CD14-positive monocyte (primary cell): ENCODE measurements around the gene CES4A. TPM values are rescaled to one million over a fixed set of nuclear protein-coding genes. Genes with fewer than 3 reads are reported as not detected.

Experiments used
- DNase-seq, 3 donors: peaks; one replicate each; pipeline ENCODE4 v3.0.0-alpha.2; 2011 to 2022
- H2AFZ ChIP-seq: 2 replicates; pipeline ENCODE4 v1.6.0; 2012; ENCODE audit warnings: mild to moderate bottlenecking, low read depth, low read length, inconsistent platforms; ENCODE audit not compliant: insufficient read depth, poor library complexity, severe bottlenecking
- H3K27ac ChIP-seq, 2 donors: 1 replicate in 1 of 2; 2 replicates in 1 of 2; pipeline ENCODE4 v1.5.1; 2012 to 2013; ENCODE audit warnings: low read length in 2 of 2, control low read depth in 1 of 2, inconsistent platforms in 1 of 2, low read depth in 1 of 2, mild to moderate bottlenecking in 1 of 2
- H3K27me3 ChIP-seq, 2 donors: one replicate each; pipeline versions ENCODE4 v1.6.0 to v1.6.1; 2011 to 2013; ENCODE audit warnings: low read length in 2 of 2; ENCODE audit not compliant: control insufficient read depth in 2 of 2, insufficient read depth in 2 of 2
- H3K36me3 ChIP-seq, 2 donors: replicated peaks in 1 of 2; 1 replicate in 1 of 2; 2 replicates in 1 of 2; pipeline versions ENCODE4 v1.5.1 to v1.6.1; 2012 to 2013; ENCODE audit warnings: low read length in 2 of 2, control low read depth in 1 of 2, inconsistent platforms in 1 of 2, mild to moderate bottlenecking in 1 of 2; ENCODE audit not compliant: insufficient read depth in 2 of 2, control insufficient read depth in 1 of 2
- H3K4me1 ChIP-seq, 2 donors: 1 replicate in 1 of 2; 2 replicates in 1 of 2; pipeline versions ENCODE4 v1.5.1 to v1.6.1; 2012 to 2013; ENCODE audit warnings: low read length in 2 of 2, control low read depth in 1 of 2, inconsistent platforms in 1 of 2, mild to moderate bottlenecking in 1 of 2, moderate library complexity in 1 of 2; ENCODE audit not compliant: insufficient read depth in 2 of 2, control insufficient read depth in 1 of 2
- H3K4me2 ChIP-seq: replicated peaks from 2 replicates; pipeline ENCODE3; 2012; ENCODE audit warnings: low read length, moderate library complexity, mild to moderate bottlenecking; ENCODE audit not compliant: poor library complexity, severe bottlenecking; ENCODE audit errors: extremely low read depth
- H3K4me3 ChIP-seq, 3 experiments: fragments of 200-600 bp in 1 of 3; sonication (generic) in 1 of 3; replicated peaks in 1 of 3; 1 replicate in 2 of 3; 2 replicates in 1 of 3; pipeline ENCODE4 v1.5.1; 2011 to 2013; ENCODE audit warnings: low read length in 3 of 3, mild to moderate bottlenecking in 3 of 3, control low read depth in 2 of 3, low read depth in 2 of 3, inconsistent platforms in 1 of 3, moderate library complexity in 1 of 3
- H3K79me2 ChIP-seq: 2 replicates; pipeline ENCODE4 v1.6.0; 2012; ENCODE audit warnings: mild to moderate bottlenecking, control low read depth, inconsistent platforms, low read length, moderate library complexity; ENCODE audit not compliant: insufficient read depth
- H3K9ac ChIP-seq: 2 replicates; pipeline ENCODE4 v1.6.0; 2017; ENCODE audit warnings: low read length, mild to moderate bottlenecking; ENCODE audit not compliant: insufficient read depth, poor library complexity, severe bottlenecking
- H3K9me3 ChIP-seq, 2 donors: replicated peaks in 1 of 2; 1 replicate in 1 of 2; 2 replicates in 1 of 2; pipeline versions ENCODE4 v1.5.1 to v1.6.1; 2012 to 2013; ENCODE audit warnings: low read length in 2 of 2, control low read depth in 1 of 2; ENCODE audit not compliant: control insufficient read depth in 1 of 2, insufficient read depth in 1 of 2
- H4K20me1 ChIP-seq: 2 replicates; pipeline ENCODE4 v1.6.0; 2012; ENCODE audit warnings: mild to moderate bottlenecking, low read length, control low read depth, moderate library complexity; ENCODE audit not compliant: insufficient read depth
- H3K27ac Mint-ChIP-seq, 7 donors: one replicate each; pipeline ENCODE4 v1.8.0; 2020; ENCODE audit warnings: mild to moderate bottlenecking in 7 of 7, mixed read lengths in 7 of 7, moderate library complexity in 6 of 7, inconsistent platforms in 2 of 7
- H3K27me3 Mint-ChIP-seq, 3 donors: one replicate each; pipeline ENCODE4 v1.8.0; 2021 to 2022; ENCODE audit warnings: low read depth in 3 of 3, mild to moderate bottlenecking in 3 of 3, mixed read lengths in 3 of 3, moderate library complexity in 3 of 3, inconsistent platforms in 1 of 3
- H3K36me3 Mint-ChIP-seq, 2 donors: one replicate each; pipeline ENCODE4 v1.8.0; 2020; ENCODE audit warnings: mixed read lengths in 2 of 2, inconsistent platforms in 1 of 2, mild to moderate bottlenecking in 1 of 2
- H3K4me1 Mint-ChIP-seq: one replicate; pipeline ENCODE4 v1.8.0; 2020; ENCODE audit warnings: mild to moderate bottlenecking, mixed read lengths
- H3K4me3 Mint-ChIP-seq, 2 donors: one replicate each; pipeline ENCODE4 v1.8.0; 2020; ENCODE audit warnings: mild to moderate bottlenecking in 2 of 2, mixed read lengths in 2 of 2, moderate library complexity in 1 of 2
- H3K9me3 Mint-ChIP-seq, 7 donors: one replicate each; pipeline ENCODE4 v1.8.0; 2020 to 2022; ENCODE audit warnings: mixed read lengths in 7 of 7, mild to moderate bottlenecking in 6 of 7, moderate library complexity in 6 of 7, inconsistent platforms in 2 of 7
- WGBS: methylation state at CpG from one replicate; pipeline ENCODE4 v1.1.5; 2013; ENCODE audit warnings: missing lambda C conversion rate; ENCODE audit not compliant: insufficient coverage; 5-methylcytosine and 5-hydroxymethylcytosine counted together
- intact Hi-C, 2 donors: fragments of 100-400 bp; cut with micrococcal nuclease; formaldehyde crosslinking; loops; one replicate each; pipeline versions ENCODE4 v1.15.0 to v1.15.1; 2023
- polyA plus RNA-seq, 3 donors: library from polyadenylated mRNA; depleted of rRNA in 1 of 3; unstranded in 2 of 3; stranded (reverse) in 1 of 3; fragments of 300-500 nt in 2 of 3; fragments of >200 nt in 1 of 3; fragmentation: Illumina TruSeq in 2 of 3; gene quantifications; 1 replicate in 2 of 3; 2 replicates in 1 of 3; pipeline ENCODE4 v1.2.3, GENCODE V29; 2012 to 2021
- TF ChIP-seq, protein P1 (sequence below): fragments of 200-600 bp; IDR thresholded peaks from one replicate; pipeline ENCODE4 v1.8.0; 2022; ENCODE audit warnings: antibody characterized with exemption, mild to moderate bottlenecking

CES4A gene
- polyA plus RNA-seq, 3 donors = 3.3 to 47.6 (median 4.1) TPM

DNA sequence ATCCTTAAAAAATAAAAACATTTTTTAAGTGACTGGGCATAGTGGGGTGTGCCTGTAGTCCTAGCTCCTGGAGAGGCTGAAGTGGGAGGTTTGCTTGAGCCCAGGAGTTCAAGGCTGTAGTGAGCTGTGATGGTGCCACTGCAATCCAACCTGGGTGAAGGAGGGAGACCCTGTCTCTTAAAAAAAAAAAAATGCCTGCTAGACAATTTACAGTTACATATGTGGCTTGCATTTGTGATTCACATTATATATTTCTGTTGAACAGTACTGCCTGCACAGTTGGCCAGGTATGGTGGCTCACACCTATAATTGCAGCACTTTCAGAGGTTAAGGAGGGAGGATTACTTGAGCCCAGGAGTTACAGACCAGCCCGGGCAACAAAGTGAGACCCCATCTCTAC, 64.0 kb downstream of the CES4A start:
- Mint-ChIP-seq H3K4me3 (no peak overlapping the region), H3K4me1 (peaks cover 18% of the 10 kb centered on the region), H3K27ac (peak overlapping the region in 2 of 7 donors; percentile 35 to 67), H3K27me3 (no peaks in the 10 kb centered on the region), H3K36me3 (peaks cover 15 to 59% of the 10 kb centered on the region in 2 donors), H3K9me3 (no peaks in the 10 kb centered on the region)
- no peak overlapping the region for H3K27ac ChIP-seq
- H3K79me2 ChIP-seq = peaks cover 89% of the 10 kb centered on the region
- intact Hi-C loops = no loop called here
- H3K4me1 ChIP-seq = no peaks in the 10 kb centered on the region
- no peak overlapping the region for H3K4me2 ChIP-seq
- H4K20me1 ChIP-seq = peaks cover 72% of the 10 kb centered on the region
- H3K36me3 ChIP-seq = peaks cover 12 to 35% of the 10 kb centered on the region in 2 donors
- no peaks in the 10 kb centered on the region for H3K9me3 ChIP-seq
- TF ChIP-seq, protein P1, sequence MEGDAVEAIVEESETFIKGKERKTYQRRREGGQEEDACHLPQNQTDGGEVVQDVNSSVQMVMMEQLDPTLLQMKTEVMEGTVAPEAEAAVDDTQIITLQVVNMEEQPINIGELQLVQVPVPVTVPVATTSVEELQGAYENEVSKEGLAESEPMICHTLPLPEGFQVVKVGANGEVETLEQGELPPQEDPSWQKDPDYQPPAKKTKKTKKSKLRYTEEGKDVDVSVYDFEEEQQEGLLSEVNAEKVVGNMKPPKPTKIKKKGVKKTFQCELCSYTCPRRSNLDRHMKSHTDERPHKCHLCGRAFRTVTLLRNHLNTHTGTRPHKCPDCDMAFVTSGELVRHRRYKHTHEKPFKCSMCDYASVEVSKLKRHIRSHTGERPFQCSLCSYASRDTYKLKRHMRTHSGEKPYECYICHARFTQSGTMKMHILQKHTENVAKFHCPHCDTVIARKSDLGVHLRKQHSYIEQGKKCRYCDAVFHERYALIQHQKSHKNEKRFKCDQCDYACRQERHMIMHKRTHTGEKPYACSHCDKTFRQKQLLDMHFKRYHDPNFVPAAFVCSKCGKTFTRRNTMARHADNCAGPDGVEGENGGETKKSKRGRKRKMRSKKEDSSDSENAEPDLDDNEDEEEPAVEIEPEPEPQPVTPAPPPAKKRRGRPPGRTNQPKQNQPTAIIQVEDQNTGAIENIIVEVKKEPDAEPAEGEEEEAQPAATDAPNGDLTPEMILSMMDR = no peak
- WGBS = no CpG with 5 or more reads among the region's 1 CpG
- H3K27me3 ChIP-seq = no peaks in the 10 kb centered on the region
- H2AFZ ChIP-seq = no peak overlapping the region
- no peak for DNase-seq
- no peak overlapping the region for H3K9ac ChIP-seq
- H3K4me3 ChIP-seq = no peak overlapping the region

DNA sequence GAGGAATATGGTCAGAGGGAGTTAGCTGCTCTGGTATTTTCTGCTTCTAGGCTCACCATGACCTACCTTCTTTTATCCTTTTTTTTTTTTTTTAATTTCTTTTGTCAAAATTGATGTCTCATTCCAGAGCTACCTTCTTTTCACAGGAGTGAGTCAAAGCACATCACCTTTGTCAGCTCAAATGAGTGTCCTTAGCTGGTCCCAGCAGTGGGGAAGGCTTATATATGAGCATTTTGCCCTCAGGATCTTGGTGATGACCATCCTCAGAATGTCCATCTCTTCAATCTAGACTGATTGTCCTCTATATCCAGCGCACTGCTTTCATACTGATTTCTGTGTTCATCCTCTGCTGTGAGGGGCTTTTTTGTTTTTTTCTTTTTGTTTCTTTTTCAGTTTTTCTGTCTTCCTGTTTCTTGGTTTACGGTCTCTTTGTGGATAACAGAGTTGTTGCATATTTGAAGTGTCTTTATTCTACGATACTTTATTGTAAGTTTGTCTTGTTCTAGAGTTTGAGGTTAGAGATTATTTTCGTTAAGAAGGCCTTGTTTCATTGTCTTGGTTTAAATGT, 65.5 kb downstream of the CES4A start:
- intact Hi-C loops = no loop called here
- Histone ChIP-seq H3K4me1 (no peaks in the 10 kb centered on the region), H4K20me1 (peaks cover 77% of the 10 kb centered on the region), H3K27ac (peak overlapping the region in 1 of 2 donors; percentile 55), H3K4me3 (no peak overlapping the region), H3K9ac (no peak overlapping the region), H3K36me3 (peaks cover 12 to 39% of the 10 kb centered on the region in 2 donors), H2AFZ (no peak overlapping the region), H3K27me3 (no peaks in the 10 kb centered on the region), H3K9me3 (no peaks in the 10 kb centered on the region), H3K4me2 (no peak overlapping the region), H3K79me2 (peaks cover 95% of the 10 kb centered on the region)
- Mint-ChIP-seq H3K27me3 (no peaks in the 10 kb centered on the region), H3K4me1 (peaks cover 18% of the 10 kb centered on the region), H3K27ac (peak overlapping the region in 6 of 7 donors; percentile 2 to 85 (median 20)), H3K9me3 (no peaks in the 10 kb centered on the region), H3K36me3 (peaks cover 22 to 60% of the 10 kb centered on the region in 2 donors), H3K4me3 (no peak overlapping the region)
- no peak for DNase-seq
- TF ChIP-seq, protein P1 = no peak
- WGBS = 49% methylated on average over 3 of the region's 4 CpGs
